HPDE6-E6E7 (cell line): Measurements from ENCODE around the gene CDCA3.
A peak's percentile ranks its signal among the peaks of the same experiment; 100 is the strongest.

Experiments used
- DNase-seq: peaks from one replicate; pipeline ENCODE4 v3.0.0; 2011; ENCODE audit warnings: missing footprints; ENCODE audit errors: extremely low spot score

The CDCA3 gene

DNA sequence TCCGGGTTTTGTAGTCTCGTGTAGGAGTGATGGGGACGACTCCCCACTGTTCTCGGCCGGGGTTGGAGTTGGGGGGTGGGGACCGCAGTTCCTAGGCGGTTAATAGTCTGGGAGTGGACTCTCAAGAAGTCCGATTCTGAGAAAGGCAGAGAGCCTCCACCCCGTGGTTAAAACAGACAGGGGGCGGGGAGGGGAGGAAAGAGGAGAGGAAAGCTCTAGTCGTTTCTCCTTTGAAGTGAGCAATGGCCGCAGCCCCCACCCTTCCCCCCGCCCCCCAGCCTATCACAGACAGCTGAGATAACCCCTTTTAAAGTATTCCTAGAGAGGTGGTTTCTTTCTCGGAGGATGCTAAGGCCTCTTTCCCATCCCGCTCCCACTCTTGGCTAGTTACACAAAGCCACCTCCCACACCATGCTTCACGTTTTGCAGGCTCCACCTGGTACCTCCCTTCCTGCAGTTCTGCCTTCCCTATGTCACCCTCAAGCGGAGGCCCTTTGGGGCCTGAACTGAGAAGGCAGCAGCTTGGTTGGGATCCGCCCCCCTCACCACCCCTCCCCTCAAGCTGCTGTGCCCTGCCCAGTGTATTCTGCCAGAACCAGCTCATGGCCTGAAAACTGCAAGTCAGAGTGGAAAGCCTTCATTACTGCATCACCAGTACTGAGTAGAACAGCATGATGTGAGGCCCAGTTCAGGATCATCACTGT is 1.7 kb upstream of the CDCA3 start:
- DNase-seq, result peak; percentile 62

DNA sequence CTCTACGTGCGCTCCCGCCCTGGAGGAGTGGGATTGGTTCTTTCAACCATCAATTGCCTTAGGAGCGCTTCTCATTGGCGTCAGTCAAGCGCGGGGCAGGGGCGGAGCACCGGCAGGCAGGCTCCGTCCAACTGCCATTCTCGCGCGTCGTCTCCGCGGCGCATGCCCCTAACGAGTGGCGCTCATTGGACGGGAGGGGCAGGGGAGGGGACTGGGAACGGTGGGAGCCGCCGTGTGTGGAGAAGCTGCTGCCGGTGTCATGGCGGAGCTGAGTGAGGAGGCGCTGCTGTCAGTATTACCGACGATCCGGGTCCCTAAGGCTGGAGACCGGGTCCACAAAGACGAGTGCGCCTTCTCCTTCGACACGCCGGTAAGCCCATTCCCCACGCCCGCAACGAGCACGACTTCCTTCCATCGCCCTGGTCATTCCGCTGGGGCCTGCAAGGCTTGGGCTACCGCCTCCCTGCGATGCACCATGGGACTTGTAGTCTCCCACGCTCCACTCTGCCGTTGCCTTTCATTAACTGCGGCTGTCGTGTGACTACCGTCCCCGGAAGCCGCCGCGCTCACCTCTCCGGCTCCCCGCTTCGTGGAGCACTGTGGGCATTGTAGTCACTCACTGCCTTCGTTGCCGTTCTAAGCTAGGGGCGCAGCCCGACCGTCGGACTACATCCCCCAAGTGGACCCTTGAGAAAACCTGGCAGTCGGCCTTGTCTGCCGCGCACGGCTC is 1.0 kb upstream of the CDCA3 start, which contains the start of gene USP5:
USP5 (plus strand) TSS at position 230 of the 730 bp plus-strand sequence; CDS start at position 260, 30 bp downstream.
- DNase-seq, result peak; percentile 96

- DNase-seq, result peak; percentile 14
These were observed 312 bp downstream of the CDCA3 start for GRCh38 chr12:6850796-6851152.

DNA sequence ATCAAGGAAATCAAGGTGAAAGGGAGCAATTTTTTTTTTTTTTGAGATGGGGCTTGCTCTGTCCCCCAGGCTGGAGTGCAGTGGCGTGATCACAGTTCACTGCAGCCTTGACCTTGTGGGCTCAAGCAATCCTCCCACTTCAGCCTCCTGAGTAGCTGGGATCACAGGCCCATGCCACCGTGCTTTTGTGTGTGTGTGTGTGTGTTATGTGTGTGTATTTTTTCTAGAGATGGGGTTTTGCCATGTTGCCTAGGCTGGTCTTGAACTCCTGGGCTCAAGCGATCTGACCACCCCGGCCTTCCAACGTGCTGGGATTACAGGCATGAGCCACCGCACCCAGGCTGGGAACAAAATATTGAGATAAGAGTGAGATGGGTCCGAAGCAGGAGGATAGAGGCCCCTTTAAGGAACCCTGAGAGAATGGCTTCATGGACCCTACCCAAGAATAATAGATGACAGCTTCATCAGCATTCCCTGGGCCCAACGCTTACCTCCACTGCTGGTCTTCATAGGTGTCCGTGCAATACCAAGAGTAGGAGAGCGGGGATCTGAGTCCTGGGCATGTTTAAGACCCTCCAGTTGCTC is 1.0 kb downstream of the CDCA3 start:
- DNase-seq, result no peak

DNA sequence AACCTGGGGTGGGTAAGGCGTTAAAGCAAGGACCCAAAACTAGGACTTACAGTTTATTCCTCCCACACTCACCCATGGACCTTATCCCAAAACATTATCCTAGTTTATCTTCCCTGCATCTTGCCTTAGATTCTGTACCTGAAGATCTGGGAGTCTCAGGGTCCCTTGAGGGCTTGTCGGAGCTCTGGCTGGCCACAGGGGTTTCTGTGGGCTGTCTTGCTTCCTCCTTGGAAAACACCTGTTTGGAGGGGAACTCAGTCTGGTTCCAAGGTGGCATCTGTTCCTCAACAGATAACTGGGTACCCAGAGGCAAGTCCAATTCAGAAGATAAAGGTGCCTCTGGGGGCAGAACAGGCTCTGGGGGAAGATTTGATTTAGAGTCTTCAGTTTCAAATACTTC is 1.7 kb downstream of the CDCA3 start:
- no peak for DNase-seq

GRCh38 chr12:6847676-6848075 is 3.4 kb downstream of the CDCA3 start:
- no peak for DNase-seq

DNA sequence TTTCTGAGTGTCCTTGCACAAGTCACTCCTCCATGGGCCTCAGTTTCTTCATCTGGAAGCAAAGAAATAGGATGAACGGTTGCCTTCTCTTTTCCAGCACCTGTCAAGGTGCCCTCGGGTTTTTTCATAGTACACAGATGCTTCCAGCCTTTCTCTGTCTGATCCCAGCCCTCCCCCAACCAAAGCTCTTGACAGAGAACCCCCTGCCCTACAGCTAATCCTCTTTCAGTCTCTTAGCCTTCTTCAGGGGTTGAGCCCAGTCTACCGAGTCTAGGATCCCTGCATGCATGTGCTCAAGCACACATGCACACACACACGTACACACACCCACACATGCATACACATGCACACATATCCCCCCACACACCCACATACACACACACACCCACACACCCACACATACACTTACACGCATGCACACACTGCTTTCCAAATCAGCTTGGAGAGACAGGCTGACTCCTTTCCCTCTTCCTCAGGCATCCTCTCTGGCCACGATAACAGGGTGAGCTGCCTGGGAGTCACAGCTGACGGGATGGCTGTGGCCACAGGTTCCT is 4.7 kb downstream of the CDCA3 start:
- DNase-seq, result no peak

DNA sequence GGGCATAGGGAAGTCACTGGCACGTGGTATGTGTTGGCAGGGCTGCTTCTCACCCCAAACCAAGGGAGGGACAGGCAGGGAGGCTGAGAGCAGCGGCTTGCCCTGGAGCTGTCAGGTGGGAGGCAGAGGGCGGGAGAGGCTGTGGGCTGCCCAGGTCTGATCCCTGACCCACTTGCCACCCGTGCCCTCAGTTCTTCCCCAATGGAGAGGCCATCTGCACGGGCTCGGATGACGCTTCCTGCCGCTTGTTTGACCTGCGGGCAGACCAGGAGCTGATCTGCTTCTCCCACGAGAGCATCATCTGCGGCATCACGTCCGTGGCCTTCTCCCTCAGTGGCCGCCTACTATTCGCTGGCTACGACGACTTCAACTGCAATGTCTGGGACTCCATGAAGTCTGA is 5.7 kb downstream of the CDCA3 start:
- no peak for DNase-seq

DNA sequence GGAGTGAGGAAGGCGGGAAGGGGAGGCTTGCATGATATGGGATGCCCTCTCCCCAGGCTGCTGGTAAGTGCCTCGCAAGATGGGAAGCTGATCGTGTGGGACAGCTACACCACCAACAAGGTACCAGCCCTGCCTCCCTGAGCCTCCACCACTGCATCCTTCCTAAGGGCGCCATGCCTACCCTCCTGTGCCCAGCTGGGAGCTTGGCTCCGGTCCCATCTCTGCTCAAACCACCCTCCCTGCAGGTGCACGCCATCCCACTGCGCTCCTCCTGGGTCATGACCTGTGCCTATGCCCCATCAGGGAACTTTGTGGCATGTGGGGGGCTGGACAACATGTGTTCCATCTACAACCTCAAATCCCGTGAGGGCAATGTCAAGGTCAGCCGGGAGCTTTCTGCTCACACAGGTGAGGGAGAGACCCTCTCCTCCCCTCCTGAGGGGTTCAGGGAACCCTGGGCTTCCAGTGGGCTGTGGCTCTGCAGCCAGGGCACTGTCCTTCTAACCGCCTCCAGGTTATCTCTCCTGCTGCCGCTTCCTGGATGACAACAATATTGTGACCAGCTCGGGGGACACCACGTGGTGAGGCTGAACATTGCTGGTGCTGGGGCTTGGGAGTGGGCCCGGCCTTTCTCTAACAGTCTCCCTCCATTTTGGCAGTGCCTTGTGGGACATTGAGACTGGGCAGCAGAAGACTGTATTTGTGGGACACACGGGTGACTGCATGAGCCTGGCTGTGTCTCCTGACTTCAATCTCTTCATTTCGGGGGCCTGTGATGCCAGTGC is 7.8 kb downstream of the CDCA3 start:
- DNase-seq, result no peak

DNA sequence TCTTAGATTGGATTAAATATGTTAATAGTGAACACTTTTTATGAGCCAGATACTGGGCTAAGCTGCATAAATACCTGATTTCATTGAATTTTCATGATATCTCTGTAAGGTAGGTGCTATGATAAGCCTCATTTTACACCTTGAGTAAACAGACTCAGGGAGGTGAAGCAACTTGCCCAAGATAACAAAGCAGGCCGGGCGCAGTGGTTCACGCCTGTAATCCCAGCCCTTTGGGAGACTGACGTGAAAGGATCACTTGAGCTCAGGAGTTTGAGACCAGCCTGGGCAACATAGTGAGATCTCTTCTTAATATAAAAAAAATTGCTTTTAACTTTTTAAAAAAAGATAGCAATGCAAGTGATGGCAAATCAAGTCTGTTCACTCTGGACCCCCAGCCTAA is 9.0 kb downstream of the CDCA3 start:
- DNase-seq, result no peak

- DNase-seq, result no peak
These were observed 10.1 kb downstream of the CDCA3 start, which contains the start of gene GNB3 for GRCh38 chr12:6840761-6841515. GNB3 (plus strand) TSS chr12:6840925; CDS start chr12:6841288, 363 bp downstream.

- no peak for DNase-seq
These were observed 10.8 kb downstream of the CDCA3 start for GRCh38 chr12:6840330-6840729.

DNA sequence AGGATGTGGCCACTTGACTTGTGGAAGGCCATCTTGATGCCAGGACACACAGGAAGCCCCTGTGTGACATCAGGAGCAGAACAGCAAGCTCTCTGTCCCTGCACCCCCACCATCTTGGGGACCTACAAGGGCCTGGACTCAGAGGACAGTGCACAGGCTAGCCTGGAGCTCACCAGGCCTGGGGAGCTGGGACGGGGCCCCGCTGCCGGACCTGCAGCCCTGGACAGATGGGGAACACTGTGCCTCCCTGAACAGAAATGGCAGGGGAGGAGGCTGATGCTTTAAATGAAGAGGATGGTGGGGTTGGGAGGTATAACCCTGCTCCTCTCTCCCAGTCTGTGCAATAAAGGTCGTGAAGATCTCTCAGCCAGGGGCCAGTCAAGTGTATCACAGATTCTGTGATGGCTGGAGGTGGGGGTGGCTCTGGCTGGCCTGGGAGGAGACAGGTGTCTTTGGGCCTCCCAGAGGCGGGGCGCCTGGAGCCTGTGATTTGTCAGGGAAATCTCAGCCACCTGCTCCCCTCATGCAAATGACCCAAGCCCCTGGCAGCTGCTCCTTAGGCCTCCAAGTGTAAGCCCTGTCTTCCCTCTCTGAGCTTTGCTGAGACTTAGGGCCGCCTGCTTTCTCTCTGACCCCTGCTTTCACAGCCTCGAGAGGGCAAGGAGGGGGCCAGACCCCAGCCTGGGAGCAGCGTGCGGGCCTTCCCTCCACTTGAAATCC is 11.4 kb downstream of the CDCA3 start:
- DNase-seq, result no peak

DNA sequence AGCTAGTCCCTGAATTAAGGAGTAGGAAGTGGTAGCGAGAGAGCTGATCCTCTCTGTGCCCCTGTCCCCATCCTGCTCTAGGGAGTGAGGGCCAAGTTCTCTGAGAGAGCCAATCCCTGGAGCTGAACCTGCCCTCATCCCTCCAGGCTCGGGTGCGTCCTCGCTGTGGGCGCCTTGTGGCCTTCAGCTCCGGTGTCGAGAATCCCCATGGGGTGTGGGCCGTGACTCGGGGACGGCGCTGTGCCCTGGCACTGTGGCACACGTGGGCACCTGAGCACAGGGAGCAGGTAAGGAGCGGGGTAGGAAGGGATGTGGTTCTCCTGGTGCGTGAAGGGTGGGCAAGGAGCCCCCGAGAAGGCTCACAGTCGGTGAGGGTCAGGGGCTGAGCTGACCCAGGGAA is 12.2 kb downstream of the CDCA3 start:
- no peak for DNase-seq

GRCh38 chr12:6837370-6838060 is 13.6 kb downstream of the CDCA3 start:
- no peak for DNase-seq

DNA sequence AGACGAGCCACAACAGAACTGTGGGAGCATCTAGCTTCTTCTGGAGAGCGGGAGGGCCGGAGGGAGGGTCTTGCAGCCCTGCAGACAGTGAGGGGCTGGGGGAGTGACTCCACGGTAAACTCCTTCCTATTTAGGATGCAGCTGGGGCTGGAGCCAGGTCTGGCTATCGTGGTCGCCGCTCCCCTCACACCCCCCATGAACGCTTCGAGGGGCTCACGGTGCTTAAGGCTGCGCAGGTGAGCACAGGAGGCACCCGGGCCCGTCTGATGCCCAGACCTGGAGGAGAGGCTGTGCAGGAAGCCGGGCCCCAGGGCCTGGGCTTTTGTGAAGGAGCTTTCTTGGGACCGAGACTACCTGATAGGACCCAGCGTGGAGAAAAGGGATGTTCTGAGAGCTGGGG is 14.2 kb downstream of the CDCA3 start:
- no peak for DNase-seq

DNA sequence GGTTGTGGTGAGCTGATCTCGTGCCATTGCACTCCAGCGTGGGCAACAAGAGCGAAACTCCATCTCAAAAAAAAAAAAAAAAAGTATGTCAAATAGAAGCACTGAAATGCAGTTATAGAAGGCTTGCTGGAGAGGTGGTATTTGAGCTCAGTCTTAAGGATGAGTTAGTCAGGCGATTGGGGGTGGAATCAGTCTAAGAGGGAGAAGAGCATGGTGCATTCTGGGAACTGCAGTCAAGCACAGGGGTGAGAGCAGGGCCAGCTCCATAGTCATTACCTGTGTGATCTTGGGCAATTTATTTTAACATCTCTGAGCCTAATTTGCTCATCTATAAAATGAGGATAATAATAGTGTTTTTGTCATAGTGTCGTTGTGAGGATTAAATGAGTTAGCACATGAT is 16.2 kb downstream of the CDCA3 start:
- no peak for DNase-seq

- DNase-seq, result no peak
These were observed 16.8 kb downstream of the CDCA3 start for GRCh38 chr12:6834254-6834653.

- DNase-seq, result no peak
These were observed 17.7 kb downstream of the CDCA3 start for GRCh38 chr12:6833189-6833890.
